GM20431 (cell line): ENCODE data around the gene ATXN7.

ENCODE experiments used
- in situ Hi-C: fragments of 300-500 bp; cut with MseI, MboI; formaldehyde crosslinking; loops from one replicate; pipeline ENCODE4 v1.15.0; 2020; ENCODE audit warnings: low sequenced_read_pairs; ENCODE audit not compliant: unreplicated experiment

The ATXN7 gene

DNA sequence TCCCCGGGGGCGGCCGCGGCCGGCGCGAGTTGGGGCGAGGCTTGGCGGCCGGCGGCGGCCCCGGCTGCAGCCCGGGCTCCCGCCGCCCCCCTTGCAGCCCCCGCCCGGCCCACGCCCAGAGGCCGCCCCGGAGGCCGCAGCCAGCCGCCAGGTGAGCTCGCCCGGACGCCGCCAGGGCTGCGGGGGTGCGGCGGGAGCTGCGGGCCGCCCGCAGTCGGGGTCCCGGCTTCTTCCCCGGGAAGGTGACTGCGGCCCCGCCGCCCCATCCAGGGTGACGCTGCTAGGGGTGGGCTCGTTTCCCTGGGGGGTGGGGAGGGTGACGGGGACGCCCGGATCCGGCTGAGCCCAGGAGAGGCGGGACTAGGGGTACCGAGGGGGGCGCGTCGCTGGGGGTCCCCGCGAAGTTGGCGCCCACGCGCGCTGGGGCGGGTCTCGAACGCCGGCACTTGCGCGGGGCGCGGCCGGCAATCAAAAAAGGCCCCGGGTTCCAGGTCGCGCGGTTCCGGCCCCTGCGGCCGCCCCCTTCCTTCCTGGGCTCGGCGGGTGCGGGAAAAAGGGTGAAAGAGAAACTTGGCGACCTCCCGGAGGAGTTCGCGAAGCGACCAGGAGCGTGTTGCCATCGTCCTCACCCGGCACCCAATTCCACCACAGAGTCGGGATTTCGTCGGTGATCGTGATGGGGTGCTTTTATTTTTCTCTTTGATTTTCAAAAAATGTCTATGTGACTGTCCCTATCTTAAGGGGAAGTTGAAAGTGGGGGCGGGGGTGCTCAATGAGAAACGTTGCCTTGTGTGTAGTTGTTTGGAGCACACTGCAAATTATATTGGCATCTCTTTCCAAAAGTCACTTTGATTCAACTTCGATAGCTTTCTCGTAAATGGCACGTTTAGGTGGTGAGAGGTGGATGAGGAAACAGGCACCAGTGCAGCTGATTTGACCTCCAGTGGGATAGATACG, 619 bp downstream of the ATXN7 start:
- in situ Hi-C loops = no loop called here

DNA sequence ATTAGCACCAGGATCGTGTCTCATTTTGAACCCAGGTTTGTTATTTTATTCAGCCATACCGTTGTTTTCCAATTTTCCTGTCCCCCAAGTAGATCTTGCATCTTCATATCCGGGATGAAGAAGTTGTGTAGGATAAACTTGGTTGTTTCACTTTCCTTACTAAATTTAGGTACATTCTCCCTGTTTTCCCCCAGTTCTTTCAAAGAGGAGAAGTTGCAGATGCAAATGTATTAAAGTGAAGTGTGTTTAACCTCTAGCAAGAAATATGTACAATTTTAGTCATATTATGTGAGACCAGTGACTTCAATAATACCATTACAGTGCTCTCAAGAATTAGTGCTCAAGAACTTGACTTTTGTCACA, 1.3 kb downstream of the ATXN7 start:
- in situ Hi-C loops = no loop called here

GRCh38 chr3:63867225-63867624, 3.6 kb downstream of the ATXN7 start:
- in situ Hi-C loops = no loop called here

DNA sequence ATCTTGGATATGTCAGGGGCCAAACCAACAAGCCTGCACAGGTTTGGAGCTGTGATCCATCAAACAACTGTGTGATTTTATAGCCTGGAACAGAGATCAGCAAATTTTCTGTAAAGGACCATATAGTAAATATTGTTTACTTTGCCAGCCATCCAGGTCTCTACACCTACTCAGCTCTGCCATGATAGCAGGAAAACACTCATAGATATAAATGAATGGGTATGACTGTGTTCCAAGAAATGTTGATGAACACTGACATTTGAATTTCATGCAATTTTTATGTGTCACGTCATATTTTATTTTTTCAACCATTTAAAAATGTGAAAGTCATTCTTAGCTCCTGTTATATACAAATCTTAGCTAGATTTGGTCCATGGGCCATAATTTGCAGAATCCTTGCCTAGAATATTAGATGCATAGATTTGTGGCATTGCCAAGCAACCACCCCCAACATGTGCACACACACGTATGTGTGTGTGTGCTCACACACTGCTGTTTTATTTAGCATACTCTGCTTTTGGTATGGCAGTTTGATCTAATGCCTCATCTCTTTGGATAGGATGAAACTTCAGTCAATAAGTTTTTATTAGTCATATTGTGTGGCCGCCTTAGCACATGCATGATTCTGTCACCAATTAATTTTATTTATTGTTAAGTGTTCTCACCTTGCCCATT, 6.4 kb downstream of the ATXN7 start:
- in situ Hi-C loops = no loop called here

DNA sequence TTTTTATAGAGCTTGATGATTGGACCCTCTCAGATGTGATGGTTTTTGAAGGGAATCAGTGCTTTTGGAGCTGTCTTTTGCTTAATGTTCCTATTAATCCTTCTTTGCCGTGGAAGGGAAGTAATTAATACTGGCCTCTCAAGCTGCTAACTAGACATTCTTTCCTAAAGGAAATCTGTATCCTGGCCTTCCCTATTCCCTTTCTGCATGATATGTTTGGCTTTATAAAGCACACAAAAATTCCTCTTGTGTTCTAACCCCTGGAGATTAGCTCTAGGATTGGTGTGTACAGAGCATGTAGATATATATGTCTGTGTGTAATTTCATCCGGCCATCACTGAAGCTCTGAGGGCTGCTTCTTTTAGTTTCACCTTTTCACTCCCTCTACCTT, 6.9 kb downstream of the ATXN7 start:
- in situ Hi-C loops = no loop called here

- in situ Hi-C loops = no loop called here
Measured at GRCh38 chr3:63872135-63872924, 8.7 kb downstream of the ATXN7 start.

GRCh38 chr3:63874769-63875168, 11.1 kb downstream of the ATXN7 start:
- in situ Hi-C loops = no loop called here

- in situ Hi-C loops = no loop called here
Measured at GRCh38 chr3:63875510-63875909, 11.8 kb downstream of the ATXN7 start.

- in situ Hi-C loops = no loop called here
Measured at GRCh38 chr3:63876260-63876659, 12.6 kb downstream of the ATXN7 start.

- in situ Hi-C loops = no loop called here
Measured at GRCh38 chr3:63877737-63878393, 14.2 kb downstream of the ATXN7 start.

DNA sequence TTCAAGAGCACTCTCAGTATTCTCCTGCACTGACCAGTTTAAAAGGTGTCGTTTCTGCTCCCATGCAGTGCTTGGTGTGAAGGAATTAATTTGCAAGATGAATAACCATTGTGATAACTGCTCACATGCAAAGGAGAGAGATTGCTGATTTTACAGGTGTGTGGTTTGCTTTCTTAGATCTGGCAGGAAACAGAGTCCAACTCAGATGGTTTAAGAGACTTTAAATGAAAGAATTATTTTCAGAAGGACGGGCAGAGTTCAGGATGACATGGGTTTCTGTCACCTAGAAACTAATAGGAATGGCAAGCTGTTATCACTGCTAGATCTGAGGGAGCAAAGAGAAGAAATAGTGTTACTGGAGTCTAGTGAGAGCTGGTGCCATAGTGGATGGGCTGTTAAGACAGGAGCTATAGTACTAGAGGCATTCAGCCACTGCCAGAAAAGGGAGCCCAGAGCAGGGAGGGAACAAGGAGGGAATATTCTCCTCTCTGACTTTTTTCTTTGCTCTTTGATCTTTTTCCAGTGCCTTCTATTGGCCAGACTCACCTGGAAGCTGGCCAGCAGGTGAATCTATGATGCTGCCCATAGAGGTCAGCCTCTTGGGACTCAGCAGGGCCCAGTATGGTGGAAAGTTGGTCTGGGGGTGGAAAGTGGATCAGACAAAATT, 14.9 kb downstream of the ATXN7 start:
- in situ Hi-C loops = no loop called here

DNA sequence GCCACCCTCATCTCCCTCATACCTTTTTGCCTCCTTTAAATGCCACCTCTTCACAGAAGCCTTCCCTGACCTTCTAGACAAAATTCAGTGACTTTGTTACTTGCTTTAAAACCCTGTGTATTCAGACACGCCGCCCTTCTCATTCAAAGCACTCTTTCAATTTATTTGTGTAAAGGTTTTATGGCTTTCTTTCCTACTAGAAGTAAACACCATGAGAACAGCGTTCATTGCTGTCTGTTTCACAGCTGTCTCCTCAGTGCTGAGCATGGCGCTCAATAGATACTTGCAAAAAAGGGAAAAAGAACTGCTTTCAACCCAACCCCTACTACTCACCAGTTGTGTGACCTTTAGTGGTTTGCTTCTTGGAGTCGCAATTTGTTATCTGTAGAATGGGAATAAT, 17.0 kb downstream of the ATXN7 start:
- in situ Hi-C loops = no loop called here

DNA sequence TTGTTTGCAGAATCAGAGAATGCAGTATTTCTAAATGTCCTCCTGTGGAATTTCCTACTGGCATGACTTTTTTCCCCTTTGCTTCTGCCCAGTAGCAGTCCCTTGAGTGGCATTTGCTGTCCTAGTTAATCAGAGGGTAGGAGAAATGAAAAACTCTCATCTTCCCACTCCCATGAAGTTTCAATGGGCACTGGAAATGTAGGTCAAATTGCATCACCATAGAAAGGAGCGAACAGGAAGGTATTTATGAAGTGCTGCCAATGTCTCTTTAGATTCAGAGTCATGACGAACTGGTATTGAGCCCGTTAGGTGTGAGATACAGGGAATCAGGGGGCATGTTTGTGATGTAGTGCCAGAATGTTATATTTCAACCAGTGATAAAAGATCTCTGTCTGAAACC, 23.2 kb downstream of the ATXN7 start:
- in situ Hi-C loops = no loop called here

DNA sequence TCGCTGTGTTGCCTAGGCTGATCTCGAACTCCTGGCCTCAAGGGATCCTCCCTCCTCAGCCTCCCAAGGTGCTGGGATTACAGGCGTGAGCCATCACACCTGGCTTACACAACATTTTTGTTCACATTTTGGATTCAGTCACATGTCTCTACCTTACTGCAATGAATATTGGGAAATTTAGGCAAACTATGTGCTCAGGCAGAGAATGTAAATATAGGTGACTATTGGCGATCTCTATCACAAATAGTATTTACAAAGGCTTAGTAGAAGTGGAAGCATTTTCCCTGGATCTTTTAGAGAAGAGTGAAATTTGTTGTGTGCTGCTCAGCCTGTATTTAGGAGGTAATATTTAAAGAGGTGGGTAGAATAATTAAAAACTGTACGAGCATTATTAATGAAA, 27.9 kb downstream of the ATXN7 start:
- in situ Hi-C loops = no loop called here

DNA sequence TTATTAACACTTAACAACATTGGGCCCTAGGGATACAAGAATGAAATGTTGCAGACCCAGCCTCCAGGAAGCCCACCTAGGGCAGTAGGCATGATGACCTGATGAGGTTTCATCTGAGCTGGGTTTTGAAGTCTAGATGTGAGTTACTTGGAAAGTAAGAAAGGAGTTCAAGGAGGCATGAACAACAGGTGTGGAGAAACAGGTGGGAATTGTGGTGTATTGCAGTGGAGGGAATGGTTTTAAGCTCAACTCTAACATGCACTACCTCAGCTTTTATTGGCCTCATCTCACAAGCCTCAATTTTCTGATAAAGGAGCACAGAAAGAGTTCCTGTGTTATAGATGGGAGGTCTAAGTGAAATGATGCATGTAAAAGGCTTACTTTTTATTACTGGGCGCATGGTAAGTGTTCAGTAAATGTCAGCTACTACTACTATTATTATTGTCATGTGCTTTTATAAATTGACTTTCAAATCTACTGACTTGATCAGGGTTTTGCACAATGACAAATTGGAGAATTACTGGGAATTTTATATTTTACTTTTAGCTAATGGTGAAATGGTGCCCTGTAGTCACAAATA, 29.2 kb downstream of the ATXN7 start:
- in situ Hi-C loops = no loop called here

DNA sequence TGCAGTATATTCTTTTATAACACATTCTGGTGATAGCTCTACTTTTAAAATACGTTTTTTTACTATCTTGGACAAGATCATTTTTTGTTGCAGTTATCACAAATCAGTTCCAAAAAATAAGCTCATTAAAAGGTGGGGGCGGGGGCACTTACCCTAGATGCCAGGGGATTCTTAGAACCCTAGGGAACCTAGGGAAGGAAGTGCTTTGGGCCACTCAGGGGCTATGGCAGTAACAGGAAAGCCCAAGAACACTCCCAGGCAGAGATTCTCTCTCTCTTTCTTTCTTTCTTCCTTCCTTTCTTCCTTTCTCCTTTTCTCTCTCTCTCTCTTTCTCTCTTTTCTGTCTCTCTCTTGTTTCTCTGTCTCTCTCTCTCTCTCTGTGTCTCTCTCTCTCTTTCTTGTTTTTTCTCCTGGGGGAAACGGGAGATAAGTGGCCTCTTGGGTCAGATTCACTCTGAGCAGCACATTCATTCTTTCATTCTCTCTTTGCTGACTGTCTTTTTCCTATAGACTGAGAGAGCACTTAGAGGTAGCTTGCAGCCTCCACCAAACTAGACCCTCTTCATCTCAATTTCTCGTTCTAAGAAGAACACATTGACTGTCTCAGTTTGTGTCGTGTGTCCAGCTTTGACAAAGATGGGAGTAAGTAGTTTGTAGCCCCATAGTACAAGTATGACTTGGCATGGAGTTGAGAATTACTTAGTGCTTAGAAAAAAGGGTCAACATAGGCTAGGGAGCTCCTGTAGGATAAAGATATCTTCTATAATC, 31.9 kb downstream of the ATXN7 start:
- in situ Hi-C loops = no loop called here

DNA sequence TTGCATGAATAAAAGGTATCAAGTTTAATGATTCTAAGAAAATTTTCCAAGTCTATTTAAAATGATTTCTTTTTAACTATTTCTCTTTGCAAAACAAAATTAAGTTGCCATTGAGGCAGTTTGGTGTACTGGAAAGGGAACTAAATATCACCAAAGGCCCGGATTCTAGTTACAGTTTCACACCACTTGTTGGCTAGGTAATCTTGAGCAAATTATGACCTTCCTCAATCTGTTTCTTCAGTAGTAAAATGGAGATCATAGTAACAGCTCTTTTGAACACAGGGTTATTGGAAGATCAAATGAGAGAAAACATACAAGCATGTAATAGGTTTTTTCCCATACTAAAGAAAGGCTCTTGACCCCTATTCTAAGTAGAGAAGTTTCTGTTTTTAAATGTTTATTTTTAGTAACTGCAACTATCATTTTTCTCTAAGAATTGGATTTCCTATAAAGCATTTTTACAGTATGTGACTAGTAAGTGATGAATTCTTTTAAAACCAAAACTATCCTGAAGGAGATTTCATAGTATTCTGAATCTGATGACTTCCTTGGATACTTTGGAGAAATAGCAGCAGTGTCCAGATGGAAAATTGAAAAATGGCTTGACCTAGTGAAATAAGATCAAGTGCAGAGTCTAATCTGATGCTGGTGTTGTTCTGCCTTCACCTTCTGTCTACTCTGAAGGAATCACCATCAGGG, 32.8 kb downstream of the ATXN7 start:
- in situ Hi-C loops = no loop called here

DNA sequence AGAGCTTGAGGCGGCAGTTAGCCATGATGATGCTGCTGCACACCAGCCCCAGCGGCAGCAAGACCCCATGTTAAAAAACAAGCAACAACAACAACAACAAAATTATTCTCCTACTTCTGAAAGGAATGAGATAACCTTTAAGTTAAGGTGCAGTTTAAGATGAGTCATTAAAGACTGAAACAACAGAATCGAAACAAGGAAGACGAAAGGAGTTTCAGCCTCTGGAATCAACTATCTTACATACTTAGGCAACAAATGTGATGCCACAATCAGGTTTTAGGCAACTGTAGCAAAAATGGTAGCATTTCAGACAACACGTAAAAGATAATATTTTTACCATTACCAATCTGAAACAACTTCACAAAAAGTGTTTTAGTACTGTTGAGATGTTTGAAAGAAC, 36.3 kb downstream of the ATXN7 start:
- in situ Hi-C loops = no loop called here
